CD4-positive, CD25-positive, alpha-beta regulatory T cell (primary cell): ENCODE measurements around the gene MGRN1. TPM values are rescaled to one million over a fixed set of nuclear protein-coding genes. Genes with fewer than 3 reads are reported as not detected.

Experiments
- ATAC-seq, 2 donors: fragments of 150-1000 bp; cut with Tn5 transposase; one replicate each; pipeline ENCODE4 v1.10.0; 2021; ENCODE audit warnings: low read depth in 2 of 2, moderate number of reproducible peaks in 2 of 2, moderate library complexity in 1 of 2
- DNase-seq, 3 donors: peaks; one replicate each; pipeline versions ENCODE4 v3.0.0 to v3.0.0-alpha.2; 2012 to 2022; ENCODE audit warnings: mixed read lengths in 1 of 3
- H3K27ac ChIP-seq: one replicate; pipeline ENCODE4 v1.7.0; 2013; ENCODE audit warnings: mild to moderate bottlenecking, low read length; ENCODE audit not compliant: insufficient read depth, poor library complexity, severe bottlenecking
- H3K27me3 ChIP-seq: one replicate; pipeline ENCODE4 v1.7.0; 2013; ENCODE audit warnings: low read length; ENCODE audit not compliant: control insufficient read depth, insufficient read depth
- H3K36me3 ChIP-seq: one replicate; pipeline ENCODE4 v1.7.0; 2013; ENCODE audit warnings: mild to moderate bottlenecking, low read length, moderate library complexity; ENCODE audit not compliant: control insufficient read depth, insufficient read depth
- H3K4me1 ChIP-seq: 2 replicates; pipeline ENCODE4 v1.7.0; 2013; ENCODE audit warnings: mild to moderate bottlenecking, low read length; ENCODE audit not compliant: insufficient read depth, control insufficient read depth, poor library complexity, severe bottlenecking
- H3K4me3 ChIP-seq: one replicate; pipeline ENCODE4 v1.7.0; 2013; ENCODE audit warnings: low read depth, mild to moderate bottlenecking, low read length, moderate library complexity
- H3K9me3 ChIP-seq, 2 experiments: 1 replicate in 1 of 2; 2 replicates in 1 of 2; pipeline ENCODE4 v1.7.0; 2013; ENCODE audit warnings: low read length in 2 of 2, mild to moderate bottlenecking in 1 of 2, moderate library complexity in 1 of 2; ENCODE audit not compliant: control insufficient read depth in 2 of 2
- H3K27ac Mint-ChIP-seq, 3 donors: one replicate each; pipeline ENCODE4 v1.8.0; 2020 to 2022; ENCODE audit warnings: mild to moderate bottlenecking in 3 of 3, mixed read lengths in 3 of 3, moderate library complexity in 2 of 3
- H3K27me3 Mint-ChIP-seq: one replicate; pipeline ENCODE4 v1.8.0; 2022; ENCODE audit warnings: mild to moderate bottlenecking, mixed read lengths
- H3K36me3 Mint-ChIP-seq: one replicate; pipeline ENCODE4 v1.8.0; 2020; ENCODE audit warnings: mixed read lengths
- H3K4me1 Mint-ChIP-seq, 4 donors: one replicate each; pipeline ENCODE4 v1.8.0; 2020 to 2022; ENCODE audit warnings: mixed read lengths in 4 of 4, mild to moderate bottlenecking in 1 of 4
- H3K4me3 Mint-ChIP-seq, 4 donors: one replicate each; pipeline ENCODE4 v1.8.0; 2020 to 2022; ENCODE audit warnings: mild to moderate bottlenecking in 4 of 4, mixed read lengths in 4 of 4, moderate library complexity in 3 of 4
- H3K9me3 Mint-ChIP-seq, 7 donors: one replicate each; pipeline ENCODE4 v1.8.0; 2020 to 2022; ENCODE audit warnings: mixed read lengths in 7 of 7, mild to moderate bottlenecking in 3 of 7, moderate library complexity in 2 of 7
- polyA plus RNA-seq, 4 donors: library from polyadenylated mRNA; unstranded; fragments of 300-500 nt; fragmentation: Illumina TruSeq; gene quantifications; one replicate each; pipeline ENCODE4 v1.2.3, GENCODE V29; 2021
- total RNA-seq: library from RNA; stranded (reverse); gene quantifications from one replicate; pipeline ENCODE4 v1.2.3, GENCODE V29; 2022

The MGRN1 gene
- total and polyA plus RNA-seq, 5 donors from 2014 or later = 2.5 to 78.2 (median 4.7) TPM

- Mint-ChIP-seq H3K27me3 (no peaks in the 10 kb centered on the region), H3K4me3 (no peak overlapping the region), H3K4me1 (peaks cover 0 to 9% (median 5%) of the 10 kb centered on the region in 4 donors), H3K27ac (peak overlapping the region in 1 of 3 donors; percentile 32), H3K9me3 (no peaks in the 10 kb centered on the region), H3K36me3 (peaks cover 13% of the 10 kb centered on the region)
- H3K4me3 ChIP-seq = no peak overlapping the region
- H3K27me3 ChIP-seq = no peaks in the 10 kb centered on the region
- ATAC-seq (no peak), DNase-seq (peak in 1 of 3 donors; percentile 30)
- H3K27ac ChIP-seq = no peak overlapping the region
- peaks cover 20% of the 10 kb centered on the region for H3K36me3 ChIP-seq
- H3K4me1 ChIP-seq = peaks cover 9% of the 10 kb centered on the region
- no peaks in the 10 kb centered on the region for H3K9me3 ChIP-seq
Measured at GRCh38 chr16:4681471-4682083, 57.0 kb downstream of the MGRN1 start.

- Histone ChIP-seq H3K27ac (no peak overlapping the region), H3K27me3 (no peaks in the 10 kb centered on the region), H3K9me3 (no peaks in the 10 kb centered on the region), H3K36me3 (peaks cover 20% of the 10 kb centered on the region), H3K4me3 (no peak overlapping the region), H3K4me1 (peaks cover 3% of the 10 kb centered on the region)
- Mint-ChIP-seq H3K27ac (peak overlapping the region in 1 of 3 donors; percentile 32), H3K4me3 (peak overlapping the region in 1 of 4 donors; percentile 7), H3K4me1 (peaks cover 0 to 4% (median 2%) of the 10 kb centered on the region in 4 donors), H3K9me3 (no peaks in the 10 kb centered on the region), H3K27me3 (no peaks in the 10 kb centered on the region), H3K36me3 (peaks cover 13% of the 10 kb centered on the region)
- ATAC-seq (no peak), DNase-seq (no peak)
Measured at GRCh38 chr16:4682084-4682591, 57.5 kb downstream of the MGRN1 start.

- Histone ChIP-seq H3K4me3 (no peak overlapping the region), H3K4me1 (no peaks in the 10 kb centered on the region), H3K36me3 (peaks cover 20% of the 10 kb centered on the region), H3K27ac (no peak overlapping the region), H3K9me3 (no peaks in the 10 kb centered on the region), H3K27me3 (no peaks in the 10 kb centered on the region)
- H3K27me3 Mint-ChIP-seq = no peaks in the 10 kb centered on the region
- peak overlapping the region in 1 of 4 donors; percentile 36 for H3K4me3 Mint-ChIP-seq
- peak in 1 of 3 donors; percentile 33 for DNase-seq
- no peak for ATAC-seq
- H3K4me1 Mint-ChIP-seq = peaks cover 0 to 4% (median 1%) of the 10 kb centered on the region in 4 donors
- H3K27ac Mint-ChIP-seq = no peak overlapping the region
- peaks cover 13% of the 10 kb centered on the region for H3K36me3 Mint-ChIP-seq
- no peaks in the 10 kb centered on the region for H3K9me3 Mint-ChIP-seq
Measured at GRCh38 chr16:4682616-4683254, 58.1 kb downstream of the MGRN1 start.

- ATAC-seq (no peak), DNase-seq (no peak)
- Histone ChIP-seq H3K36me3 (peaks cover 20% of the 10 kb centered on the region), H3K4me1 (no peaks in the 10 kb centered on the region), H3K27me3 (no peaks in the 10 kb centered on the region), H3K27ac (no peak overlapping the region), H3K9me3 (no peaks in the 10 kb centered on the region), H3K4me3 (no peak overlapping the region)
- Mint-ChIP-seq H3K36me3 (peaks cover 9% of the 10 kb centered on the region), H3K9me3 (no peaks in the 10 kb centered on the region), H3K27me3 (no peaks in the 10 kb centered on the region), H3K4me1 (no peaks in the 10 kb centered on the region), H3K4me3 (peak overlapping the region in 1 of 4 donors; percentile 36), H3K27ac (no peak overlapping the region)
Measured at GRCh38 chr16:4683255-4684057, 58.8 kb downstream of the MGRN1 start.

GRCh38 chr16:4684058-4684715 lies 59.6 kb downstream of the MGRN1 start:
- Mint-ChIP-seq H3K4me1 (no peaks in the 10 kb centered on the region), H3K4me3 (no peak overlapping the region), H3K27me3 (no peaks in the 10 kb centered on the region), H3K36me3 (peaks cover 8% of the 10 kb centered on the region), H3K9me3 (no peaks in the 10 kb centered on the region), H3K27ac (peak overlapping the region in 1 of 3 donors; percentile 29)
- no peaks in the 10 kb centered on the region for H3K4me1 ChIP-seq
- ATAC-seq (no peak), DNase-seq (no peak)
- H3K27ac ChIP-seq = no peak overlapping the region
- no peak overlapping the region for H3K4me3 ChIP-seq
- no peaks in the 10 kb centered on the region for H3K9me3 ChIP-seq
- H3K27me3 ChIP-seq = no peaks in the 10 kb centered on the region
- H3K36me3 ChIP-seq = peaks cover 16% of the 10 kb centered on the region

GRCh38 chr16:4684763-4685162 lies 60.1 kb downstream of the MGRN1 start:
- H3K4me3 Mint-ChIP-seq = peak overlapping the region in 1 of 4 donors; percentile 68
- H3K9me3 Mint-ChIP-seq = no peaks in the 10 kb centered on the region
- peaks cover 8% of the 10 kb centered on the region for H3K36me3 Mint-ChIP-seq
- ATAC-seq = no peak
- Histone ChIP-seq H3K9me3 (no peaks in the 10 kb centered on the region), H3K4me1 (no peaks in the 10 kb centered on the region), H3K4me3 (no peak overlapping the region), H3K27me3 (no peaks in the 10 kb centered on the region), H3K27ac (no peak overlapping the region), H3K36me3 (peaks cover 16% of the 10 kb centered on the region)
- H3K27me3 Mint-ChIP-seq = no peaks in the 10 kb centered on the region
- no peaks in the 10 kb centered on the region for H3K4me1 Mint-ChIP-seq
- peak overlapping the region in 1 of 3 donors; percentile 29 for H3K27ac Mint-ChIP-seq
- no peak for DNase-seq

- Histone ChIP-seq H3K9me3 (no peaks in the 10 kb centered on the region), H3K4me3 (no peak overlapping the region), H3K36me3 (peaks cover 16% of the 10 kb centered on the region), H3K27me3 (no peaks in the 10 kb centered on the region), H3K4me1 (no peaks in the 10 kb centered on the region), H3K27ac (no peak overlapping the region)
- Mint-ChIP-seq H3K36me3 (peaks cover 8% of the 10 kb centered on the region), H3K4me1 (no peaks in the 10 kb centered on the region), H3K27me3 (no peaks in the 10 kb centered on the region), H3K27ac (no peak overlapping the region), H3K9me3 (no peaks in the 10 kb centered on the region), H3K4me3 (peak overlapping the region in 1 of 4 donors; percentile 68)
- no peak for DNase-seq
- ATAC-seq = no peak
Measured at GRCh38 chr16:4685292-4685691, 60.7 kb downstream of the MGRN1 start.
